ENCODE results near the gene SDCBP2.

GRCh38 chr20:1327827-1328679, 886 bp downstream of the SDCBP2 start:
- TF ChIP-seq ZFP3 (CRISPR knock-in tag; IDR thresholded peaks at IDR 0.05) (no peak), ISL1 (CRISPR knock-in tag; IDR thresholded peaks at IDR 0.05) (no peak), ARNTL (CRISPR knock-in tag; IDR thresholded peaks at IDR 0.05; ENCODE audit: borderline replicate concordance, low read depth) (no peak), PATZ1 (CRISPR knock-in tag; IDR thresholded peaks at IDR 0.05; ENCODE audit: borderline replicate concordance) (no peak), CREB5 (CRISPR knock-in tag; IDR thresholded peaks at IDR 0.05; ENCODE audit: low read depth) (no peak), RARB (CRISPR knock-in tag; IDR thresholded peaks at IDR 0.05) (no peak), OSR1 (CRISPR knock-in tag; IDR thresholded peaks at IDR 0.05) (no peak), TCF4 (CRISPR knock-in tag; IDR thresholded peaks at IDR 0.05; ENCODE audit: borderline replicate concordance) (no peak)
